Ramos (cell line): Measurements from ENCODE around the gene THBS2.
"Not testable (repeated sequence)": the region's sequence is repeated elsewhere in the genome, so short reads cannot be mapped to it uniquely, and the experiment has no call there.

Experiments used
- in situ Hi-C: fragments of 300-500 bp; cut with MboI; formaldehyde crosslinking; loops from one replicate; pipeline ENCODE4 v1.14.3; 2022; ENCODE audit warnings: low sequenced_read_pairs; ENCODE audit not compliant: unreplicated experiment

THBS2 gene

GRCh38 chr6:169189686-169190085 is 64.0 kb downstream of the THBS2 start:
- in situ Hi-C loops: no loop called here

- in situ Hi-C loops: no loop called here
Measured at GRCh38 chr6:169189182-169189581, 64.5 kb downstream of the THBS2 start.

GRCh38 chr6:169188475-169188874 is 65.2 kb downstream of the THBS2 start:
- in situ Hi-C loops: no loop called here

GRCh38 chr6:169188051-169188470 is 65.6 kb downstream of the THBS2 start:
- in situ Hi-C loops: no loop called here

- in situ Hi-C loops: no loop called here
Measured at GRCh38 chr6:169186496-169187169, 67.0 kb downstream of the THBS2 start.

- in situ Hi-C loops: no loop called here
Measured at GRCh38 chr6:169185692-169186485, 67.8 kb downstream of the THBS2 start.

GRCh38 chr6:169185011-169185521 is 68.6 kb downstream of the THBS2 start:
- in situ Hi-C loops: no loop called here

GRCh38 chr6:169184419-169184818 is 69.2 kb downstream of the THBS2 start:
- in situ Hi-C loops: no loop called here

- in situ Hi-C loops: no loop called here
Measured at GRCh38 chr6:169183233-169183632, 70.4 kb downstream of the THBS2 start.

- in situ Hi-C loops: not testable (repeated sequence)
Measured at GRCh38 chr6:169179831-169180230, 73.8 kb downstream of the THBS2 start.

GRCh38 chr6:169177516-169178166 is 76.0 kb downstream of the THBS2 start:
- in situ Hi-C loops: no loop called here

GRCh38 chr6:169176361-169176991 is 77.2 kb downstream of the THBS2 start:
- in situ Hi-C loops: no loop called here

- in situ Hi-C loops: no loop called here
Measured at GRCh38 chr6:169175360-169175887, 78.2 kb downstream of the THBS2 start.

- in situ Hi-C loops: no loop called here
Measured at GRCh38 chr6:169174516-169175359, 78.9 kb downstream of the THBS2 start.

- in situ Hi-C loops: no loop called here
Measured at GRCh38 chr6:169173532-169174268, 79.9 kb downstream of the THBS2 start.

- in situ Hi-C loops: no loop called here
Measured at GRCh38 chr6:169172946-169173345, 80.7 kb downstream of the THBS2 start.

- in situ Hi-C loops: no loop called here
Measured at GRCh38 chr6:169172456-169172855, 81.2 kb downstream of the THBS2 start.

- in situ Hi-C loops: no loop called here
Measured at GRCh38 chr6:169171951-169172350, 81.7 kb downstream of the THBS2 start.

GRCh38 chr6:169171016-169171415 is 82.6 kb downstream of the THBS2 start:
- in situ Hi-C loops: no loop called here
